GM19238 (cell line): Measurements from ENCODE around the gene ZMYND11.

Experiments
- DNase-seq: peaks from one replicate; pipeline ENCODE4 v3.0.0; 2011; ENCODE audit warnings: low spot score; ENCODE audit not compliant: insufficient read length

The ZMYND11 gene

GRCh38 chr10:191703-192518 lies 56.7 kb downstream of the ZMYND11 start:
- DNase-seq: no peak

GRCh38 chr10:194281-194680 lies 59.0 kb downstream of the ZMYND11 start:
- no peak for DNase-seq

GRCh38 chr10:200405-200804 lies 65.2 kb downstream of the ZMYND11 start:
- no peak for DNase-seq

GRCh38 chr10:201328-201771 lies 66.1 kb downstream of the ZMYND11 start:
- DNase-seq: no peak

- no peak for DNase-seq
Observed at GRCh38 chr10:208616-209015, 73.4 kb downstream of the ZMYND11 start.

GRCh38 chr10:209357-209756 lies 74.1 kb downstream of the ZMYND11 start:
- DNase-seq: no peak

GRCh38 chr10:210297-210696 lies 75.0 kb downstream of the ZMYND11 start:
- no peak for DNase-seq

- DNase-seq: no peak
Observed at GRCh38 chr10:215444-215843, 80.2 kb downstream of the ZMYND11 start.

- no peak for DNase-seq
Observed at GRCh38 chr10:218798-219197, 83.5 kb downstream of the ZMYND11 start.

- DNase-seq: no peak
Observed at GRCh38 chr10:219731-220472, 84.6 kb downstream of the ZMYND11 start.

GRCh38 chr10:224571-224970 lies 89.3 kb downstream of the ZMYND11 start:
- DNase-seq: peak; percentile 2

GRCh38 chr10:226018-226417 lies 90.8 kb downstream of the ZMYND11 start:
- no peak for DNase-seq

GRCh38 chr10:227014-227413 lies 91.8 kb downstream of the ZMYND11 start:
- DNase-seq: no peak

- DNase-seq: no peak
Observed at GRCh38 chr10:228366-228765, 93.1 kb downstream of the ZMYND11 start.

- no peak for DNase-seq
Observed at GRCh38 chr10:230758-231157, 95.5 kb downstream of the ZMYND11 start.

GRCh38 chr10:232061-232460 lies 96.8 kb downstream of the ZMYND11 start:
- no peak for DNase-seq

GRCh38 chr10:232878-233277 lies 97.6 kb downstream of the ZMYND11 start:
- no peak for DNase-seq

- DNase-seq: no peak
Observed at GRCh38 chr10:234708-235406, 99.6 kb downstream of the ZMYND11 start.

GRCh38 chr10:235915-236314 lies 100.7 kb downstream of the ZMYND11 start:
- DNase-seq: no peak

GRCh38 chr10:239109-239508 lies 103.9 kb downstream of the ZMYND11 start:
- DNase-seq: no peak

- no peak for DNase-seq
Observed at GRCh38 chr10:241451-241850, 106.2 kb downstream of the ZMYND11 start.
